ENCODE measurements around the gene KIAA0319L.

DNA sequence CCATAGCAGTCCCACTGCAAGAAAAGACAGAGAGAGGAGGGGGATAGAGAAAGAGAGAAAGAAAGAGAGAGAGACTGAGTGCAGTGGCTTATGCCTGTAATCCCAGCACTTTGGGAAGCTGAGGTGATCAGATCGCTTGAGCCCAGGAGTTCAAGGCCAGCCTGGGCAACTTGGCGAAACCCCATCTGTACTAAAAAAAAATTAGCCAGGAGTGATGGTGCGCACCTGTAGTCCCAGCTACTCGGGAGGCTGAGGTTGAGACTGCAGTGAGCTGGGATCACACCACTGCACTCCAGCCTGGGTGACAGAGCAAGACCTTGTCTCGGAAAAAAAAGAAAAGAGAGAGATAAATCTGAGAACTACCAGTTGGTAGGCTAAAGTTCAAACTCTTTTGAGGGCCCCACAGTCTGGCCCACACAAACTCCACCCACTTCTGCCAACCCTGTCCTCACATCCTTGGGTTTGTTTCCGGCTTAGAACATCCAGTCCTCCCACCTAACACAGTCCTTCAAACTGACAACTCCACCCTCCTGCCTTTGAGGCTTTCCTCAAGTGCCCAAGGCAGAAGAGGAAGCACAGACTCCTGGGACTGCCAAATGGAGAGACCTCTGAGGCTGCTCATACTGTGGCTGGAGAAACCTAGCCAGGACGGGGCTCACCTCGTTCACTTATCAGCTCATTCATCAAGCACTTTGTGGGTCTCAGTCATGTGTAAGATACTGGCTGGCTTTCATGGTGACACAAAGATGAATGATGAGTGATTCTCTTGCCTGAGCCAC lies 36.0 kb upstream of the KIAA0319L start:
- TF ChIP-seq EP300 (IDR thresholded peaks at IDR 0.05; ENCODE audit: low read depth) (no peak), CTCF (IDR thresholded peaks at IDR 0.05) (no peak), POLR2AphosphoS5 (IDR thresholded peaks at IDR 0.05) (no peak), POLR2A (IDR thresholded peaks at IDR 0.05) (no peak)

All from transverse colon (tissue), 4 donors.